D721Med (cell line): Measurements from ENCODE around the gene DYNC1H1.

Experiments used
- DNase-seq: peaks from one replicate; pipeline ENCODE4 v3.0.0; 2011; ENCODE audit warnings: low spot score; ENCODE audit not compliant: insufficient read length
- FAIRE-seq: peaks from 2 replicates; lab custom pipeline; 2011; peaks lifted over from hg19 to GRCh38; lab: Jason Lieb, UNC
- TF ChIP-seq, protein P1 (sequence below): IDR thresholded peaks from 2 replicates; pipeline ENCODE4 v1.5.1; 2012; ENCODE audit warnings: mild to moderate bottlenecking, control low read depth; ENCODE audit not compliant: insufficient read depth; ENCODE audit errors: missing control alignments

DYNC1H1 gene

DNA sequence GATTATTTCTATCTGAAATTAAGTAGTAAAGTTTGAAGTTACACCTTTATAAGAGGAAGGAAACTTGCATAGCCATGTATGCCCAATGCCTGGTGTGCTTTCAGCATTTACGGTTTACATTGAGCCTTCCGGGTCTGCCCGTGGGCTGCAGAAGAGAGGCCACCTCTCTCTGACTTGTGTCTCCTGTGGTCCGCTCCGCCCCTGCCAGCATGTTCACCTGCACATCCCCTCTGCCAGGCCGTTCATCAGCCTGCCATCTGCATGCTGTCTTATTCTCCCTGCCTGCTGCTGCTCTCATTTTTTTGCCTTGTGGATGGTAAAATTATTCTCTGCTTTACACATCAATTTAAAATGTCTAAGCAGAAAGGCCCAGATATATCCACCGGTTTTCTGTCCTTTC, 41.5 kb upstream of the DYNC1H1 start:
- no peak for DNase-seq
- TF ChIP-seq, protein P1, sequence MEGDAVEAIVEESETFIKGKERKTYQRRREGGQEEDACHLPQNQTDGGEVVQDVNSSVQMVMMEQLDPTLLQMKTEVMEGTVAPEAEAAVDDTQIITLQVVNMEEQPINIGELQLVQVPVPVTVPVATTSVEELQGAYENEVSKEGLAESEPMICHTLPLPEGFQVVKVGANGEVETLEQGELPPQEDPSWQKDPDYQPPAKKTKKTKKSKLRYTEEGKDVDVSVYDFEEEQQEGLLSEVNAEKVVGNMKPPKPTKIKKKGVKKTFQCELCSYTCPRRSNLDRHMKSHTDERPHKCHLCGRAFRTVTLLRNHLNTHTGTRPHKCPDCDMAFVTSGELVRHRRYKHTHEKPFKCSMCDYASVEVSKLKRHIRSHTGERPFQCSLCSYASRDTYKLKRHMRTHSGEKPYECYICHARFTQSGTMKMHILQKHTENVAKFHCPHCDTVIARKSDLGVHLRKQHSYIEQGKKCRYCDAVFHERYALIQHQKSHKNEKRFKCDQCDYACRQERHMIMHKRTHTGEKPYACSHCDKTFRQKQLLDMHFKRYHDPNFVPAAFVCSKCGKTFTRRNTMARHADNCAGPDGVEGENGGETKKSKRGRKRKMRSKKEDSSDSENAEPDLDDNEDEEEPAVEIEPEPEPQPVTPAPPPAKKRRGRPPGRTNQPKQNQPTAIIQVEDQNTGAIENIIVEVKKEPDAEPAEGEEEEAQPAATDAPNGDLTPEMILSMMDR: no peak
- FAIRE-seq: no peak

DNA sequence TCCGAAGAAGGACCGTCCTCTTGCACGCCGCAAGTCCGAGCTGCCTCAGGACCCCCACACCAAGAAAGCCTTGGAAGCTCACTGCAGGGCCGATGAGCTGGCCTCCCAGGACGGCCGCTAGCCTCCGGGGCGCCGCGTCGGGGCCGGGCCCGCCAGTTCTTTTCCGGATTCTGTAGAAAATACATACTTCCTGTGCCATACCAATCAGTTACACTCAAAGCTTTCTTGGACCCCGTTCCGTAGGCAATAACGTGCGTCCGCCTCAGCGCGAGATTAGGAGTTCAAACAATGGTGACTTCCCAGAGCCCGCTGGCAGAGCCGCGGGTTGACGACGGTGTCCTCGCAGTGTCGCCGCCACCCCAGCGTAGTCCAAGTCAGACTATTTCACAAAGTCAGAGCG, 39.2 kb upstream of the DYNC1H1 start:
- FAIRE-seq (no peak), DNase-seq (no peak)
- TF ChIP-seq, protein P1: no peak

- FAIRE-seq: no peak
- no peak for DNase-seq
- TF ChIP-seq, protein P1: no peak
Observed at GRCh38 chr14:101926085-101926484, 38.3 kb upstream of the DYNC1H1 start.

- FAIRE-seq (no peak), DNase-seq (no peak)
- TF ChIP-seq, protein P1: no peak
Observed at GRCh38 chr14:101926620-101927019, 37.8 kb upstream of the DYNC1H1 start.

GRCh38 chr14:101927859-101928258, 36.5 kb upstream of the DYNC1H1 start:
- DNase-seq (no peak), FAIRE-seq (no peak)
- TF ChIP-seq, protein P1: no peak

DNA sequence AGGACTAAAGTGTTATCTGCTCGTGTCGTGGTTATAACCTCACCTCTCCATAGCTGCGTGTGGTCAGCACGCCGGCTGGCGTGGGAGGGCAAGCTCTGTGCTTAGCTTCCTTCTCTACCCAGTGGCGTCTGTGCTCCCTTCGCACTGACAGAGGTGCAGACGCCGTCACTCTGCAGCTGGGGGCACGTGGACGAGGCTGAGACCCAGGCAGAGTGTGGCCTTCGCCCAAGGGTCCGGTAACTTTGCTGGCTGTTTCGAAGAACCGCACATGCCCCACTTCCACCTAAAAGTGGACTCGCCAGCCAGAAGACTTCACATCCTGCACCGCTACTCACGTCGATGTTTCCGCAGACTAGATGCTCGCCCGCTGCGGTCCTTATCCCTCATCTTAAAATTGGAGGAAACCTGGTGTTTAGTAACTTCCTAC, 35.9 kb upstream of the DYNC1H1 start:
- TF ChIP-seq, protein P1: no peak
- no peak for DNase-seq
- FAIRE-seq: no peak

GRCh38 chr14:101929096-101929495, 35.3 kb upstream of the DYNC1H1 start:
- TF ChIP-seq, protein P1: no peak
- no peak for FAIRE-seq

More at GRCh38 chr14:101929096-101929495, 35.3 kb upstream of the DYNC1H1 start:
- no peak for DNase-seq
